22Rv1 (cell line): ENCODE measurements around the gene EME2.
"Not testable (repeated sequence)": the region's sequence is repeated elsewhere in the genome, so short reads cannot be mapped to it uniquely, and the experiment has no call there.

ENCODE experiments used
- H3K27ac ChIP-seq: fragments of 450-650 bp; 2 replicates; pipeline ENCODE4 v1.5.1; 2017
- ZFX ChIP-seq: fragments of 450-650 bp; IDR thresholded peaks from 2 replicates; pipeline ENCODE4 v1.6.1; 2017; ENCODE audit warnings: antibody characterized with exemption, borderline replicate concordance
- TF ChIP-seq, protein P1 (sequence below): fragments of 450-650 bp; IDR thresholded peaks from 2 replicates; pipeline ENCODE4 v1.5.1; 2017; ENCODE audit warnings: mild to moderate bottlenecking

Gene EME2

DNA sequence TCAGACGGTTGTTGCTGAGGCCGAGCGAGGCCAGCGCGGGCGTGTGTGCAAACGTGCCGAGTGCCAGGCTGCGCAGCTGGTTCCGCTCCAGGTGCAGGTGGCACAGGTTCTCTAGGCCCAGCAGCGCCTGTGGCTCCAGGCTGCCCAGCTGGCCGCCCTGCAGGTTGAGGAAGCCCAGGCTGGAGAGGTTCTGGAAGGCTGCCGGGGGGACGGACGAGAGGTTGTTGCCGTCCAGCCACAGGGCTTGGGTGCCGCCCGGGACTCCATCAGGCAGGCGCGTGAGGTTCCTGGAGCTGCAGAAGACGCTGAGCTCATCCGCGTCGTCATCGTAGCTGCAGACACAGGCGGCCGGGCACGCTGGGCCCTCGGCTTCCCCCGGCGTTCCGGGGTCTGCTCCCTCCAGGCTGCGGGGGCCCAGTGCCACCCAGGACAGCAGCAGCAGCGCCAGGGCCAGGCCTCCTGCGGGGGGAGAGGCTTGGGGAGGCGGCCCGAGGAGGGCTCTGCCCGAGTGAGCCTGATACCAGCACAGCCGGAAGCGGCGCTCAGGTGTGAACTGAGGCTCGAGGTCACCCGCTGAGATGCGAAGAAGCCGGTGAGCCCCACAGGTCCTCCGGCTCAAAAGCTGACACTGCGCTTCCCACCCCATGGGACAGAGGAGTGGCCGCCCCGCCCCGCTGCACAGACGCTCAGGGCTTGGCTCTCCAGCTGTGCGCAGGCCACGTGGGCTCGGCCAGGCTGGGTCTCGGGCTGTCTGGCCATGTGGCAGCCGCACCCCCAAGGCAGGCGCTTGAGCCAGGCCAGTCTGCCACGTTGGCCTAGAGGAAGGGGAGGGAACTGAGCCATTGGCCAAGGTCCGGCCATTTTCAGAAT is 19.6 kb downstream of the EME2 start:
- TF ChIP-seq, protein P1, sequence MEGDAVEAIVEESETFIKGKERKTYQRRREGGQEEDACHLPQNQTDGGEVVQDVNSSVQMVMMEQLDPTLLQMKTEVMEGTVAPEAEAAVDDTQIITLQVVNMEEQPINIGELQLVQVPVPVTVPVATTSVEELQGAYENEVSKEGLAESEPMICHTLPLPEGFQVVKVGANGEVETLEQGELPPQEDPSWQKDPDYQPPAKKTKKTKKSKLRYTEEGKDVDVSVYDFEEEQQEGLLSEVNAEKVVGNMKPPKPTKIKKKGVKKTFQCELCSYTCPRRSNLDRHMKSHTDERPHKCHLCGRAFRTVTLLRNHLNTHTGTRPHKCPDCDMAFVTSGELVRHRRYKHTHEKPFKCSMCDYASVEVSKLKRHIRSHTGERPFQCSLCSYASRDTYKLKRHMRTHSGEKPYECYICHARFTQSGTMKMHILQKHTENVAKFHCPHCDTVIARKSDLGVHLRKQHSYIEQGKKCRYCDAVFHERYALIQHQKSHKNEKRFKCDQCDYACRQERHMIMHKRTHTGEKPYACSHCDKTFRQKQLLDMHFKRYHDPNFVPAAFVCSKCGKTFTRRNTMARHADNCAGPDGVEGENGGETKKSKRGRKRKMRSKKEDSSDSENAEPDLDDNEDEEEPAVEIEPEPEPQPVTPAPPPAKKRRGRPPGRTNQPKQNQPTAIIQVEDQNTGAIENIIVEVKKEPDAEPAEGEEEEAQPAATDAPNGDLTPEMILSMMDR, result no peak
- no peak for TF ChIP-seq ZFX
- H3K27ac ChIP-seq, result no peak overlapping the region

GRCh38 chr16:1792836-1793577 is 20.4 kb downstream of the EME2 start:
- TF ChIP-seq, protein P1, result no peak
- no peak for TF ChIP-seq ZFX
- no peak overlapping the region for H3K27ac ChIP-seq

DNA sequence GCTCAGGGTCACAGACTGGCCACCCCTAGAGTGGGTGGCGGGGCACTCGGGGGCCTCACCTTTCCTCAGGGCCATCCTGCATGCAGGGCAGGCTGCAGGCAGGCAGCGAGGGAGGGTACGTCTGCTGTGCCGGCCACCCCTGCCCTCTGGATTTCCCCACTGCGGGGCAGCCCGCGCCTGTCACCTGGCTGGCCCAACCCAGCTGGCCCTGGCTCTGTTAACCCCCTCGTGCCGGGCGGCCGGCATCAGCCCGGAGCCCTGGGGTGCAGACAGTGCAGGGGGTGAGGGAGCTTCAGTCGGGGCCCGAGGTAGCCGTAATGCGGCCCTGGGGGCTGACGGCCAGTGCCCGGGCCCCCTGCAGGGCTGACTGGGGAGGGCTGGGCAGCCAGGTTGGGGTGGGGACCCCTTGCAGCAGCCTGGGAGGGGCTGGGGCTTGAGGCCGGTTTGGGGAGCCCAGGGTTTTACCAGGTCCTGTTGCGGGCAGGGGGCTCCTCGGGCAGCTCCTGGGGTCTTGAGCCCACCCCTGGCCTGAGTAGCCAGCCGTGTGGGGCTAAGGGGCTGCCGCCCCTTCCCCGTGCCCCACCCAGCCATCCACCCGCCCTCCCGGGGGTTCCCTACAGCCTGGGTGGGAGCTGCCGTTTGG is 21.1 kb downstream of the EME2 start, which contains the start of gene IGFALS:
Gene IGFALS (minus strand): TSS at position 128 of the 643 bp plus-strand sequence. CDS start 53 bp downstream, at position 75.
- H3K27ac ChIP-seq, result no peak within 1 kb of the TSS
- no peak for TF ChIP-seq ZFX
- TF ChIP-seq, protein P1, result no peak

DNA sequence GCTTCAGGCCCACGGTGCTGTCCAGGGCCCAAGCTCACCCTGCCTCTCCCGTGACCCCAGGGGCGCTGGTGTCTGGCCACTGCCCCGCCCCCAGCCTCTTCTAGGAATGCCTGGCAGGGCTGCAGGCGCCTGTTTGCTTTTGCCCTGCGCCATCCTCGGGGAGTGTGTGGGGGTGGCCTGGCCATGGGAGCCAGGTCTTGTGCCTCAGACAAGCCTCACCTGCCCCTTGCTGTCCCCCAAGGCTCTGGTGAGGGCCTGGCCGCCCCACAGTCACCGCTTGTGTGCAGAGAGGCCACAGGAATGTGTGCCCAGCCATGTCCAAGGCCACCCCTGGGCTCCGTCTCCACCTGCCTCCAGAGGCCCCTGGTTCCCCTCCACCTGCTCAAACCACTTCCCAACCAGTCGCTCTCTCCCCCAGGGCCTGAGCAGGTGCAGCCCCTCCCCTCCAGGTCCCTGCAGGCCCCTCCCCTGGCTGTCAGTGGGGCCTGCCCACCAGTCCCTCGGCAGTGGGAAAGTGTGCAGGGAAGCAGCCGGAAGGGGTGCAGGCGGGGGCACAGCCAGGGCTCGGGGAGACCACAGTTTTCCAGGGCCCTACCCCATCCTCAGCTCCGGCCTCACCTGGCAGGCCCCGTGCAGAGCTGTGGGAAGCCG is 21.7 kb downstream of the EME2 start:
- no peak for TF ChIP-seq ZFX
- TF ChIP-seq, protein P1, result no peak
- H3K27ac ChIP-seq, result no peak overlapping the region

- TF ChIP-seq ZFX, result no peak
- no peak overlapping the region for H3K27ac ChIP-seq
Measured at GRCh38 chr16:1794908-1795666, 22.5 kb downstream of the EME2 start.

- H3K27ac ChIP-seq, result not testable (repeated sequence)
Measured at GRCh38 chr16:1799263-1799662, 26.7 kb downstream of the EME2 start.

GRCh38 chr16:1800701-1801100 is 28.1 kb downstream of the EME2 start:
- TF ChIP-seq, protein P1, result no peak
- TF ChIP-seq ZFX, result no peak
- no peak overlapping the region for H3K27ac ChIP-seq
